H9 (cell line): ENCODE data around the gene MSI2. TPM values are rescaled to one million over a fixed set of nuclear protein-coding genes. Genes with fewer than 3 reads are reported as not detected.
A peak's percentile ranks its signal among the peaks of the same experiment; 100 is the strongest.

Experiments
- DNase-seq: peaks from one replicate; pipeline ENCODE4 v3.0.0-alpha.2; 2017
- H2AFZ ChIP-seq: one replicate; pipeline ENCODE4 v1.6.1; 2013; ENCODE audit warnings: mild to moderate bottlenecking, low read length, control low read depth, moderate library complexity
- H2AK5ac ChIP-seq: 2 replicates; pipeline ENCODE4 v1.6.1; 2013; ENCODE audit warnings: low read length, control low read depth, mixed read lengths; ENCODE audit not compliant: insufficient read length
- H2BK120ac ChIP-seq: one replicate; pipeline ENCODE4 v1.6.1; 2013; ENCODE audit warnings: low read depth, mild to moderate bottlenecking, low read length, control low read depth, inconsistent platforms; ENCODE audit not compliant: poor library complexity, severe bottlenecking
- H2BK12ac ChIP-seq: 2 replicates; pipeline ENCODE4 v1.6.1; 2013; ENCODE audit warnings: low read length, control low read depth, mixed read lengths, low read depth; ENCODE audit not compliant: insufficient read length
- H2BK15ac ChIP-seq: 2 replicates; pipeline ENCODE4 v1.6.1; 2013; ENCODE audit warnings: low read depth, low read length, control low read depth
- H2BK20ac ChIP-seq: one replicate; pipeline ENCODE4 v1.6.1; 2013; ENCODE audit warnings: low read depth, mild to moderate bottlenecking, low read length, control low read depth, inconsistent platforms; ENCODE audit not compliant: poor library complexity, severe bottlenecking
- H2BK5ac ChIP-seq: 2 replicates; pipeline ENCODE4 v1.6.1; 2013; ENCODE audit warnings: low read length, control low read depth, mixed read lengths; ENCODE audit not compliant: insufficient read length
- H3K14ac ChIP-seq: 2 replicates; pipeline ENCODE4 v1.6.1; 2013; ENCODE audit warnings: low read length, control low read depth; ENCODE audit not compliant: insufficient read depth
- H3K18ac ChIP-seq: 2 replicates; pipeline ENCODE4 v1.6.1; 2013; ENCODE audit warnings: low read depth, mild to moderate bottlenecking, mixed read lengths, low read length, control low read depth; ENCODE audit not compliant: insufficient read length
- H3K23ac ChIP-seq: 2 replicates; pipeline ENCODE4 v1.6.1; 2013; ENCODE audit warnings: low read length, control low read depth, mixed read lengths, low read depth; ENCODE audit not compliant: insufficient read length
- H3K23me2 ChIP-seq: 2 replicates; pipeline ENCODE4 v1.6.1; 2013; ENCODE audit warnings: low read depth, mild to moderate bottlenecking, mixed read lengths, low read length, control low read depth; ENCODE audit not compliant: insufficient read length, poor library complexity, severe bottlenecking
- H3K27ac ChIP-seq: 2 replicates; pipeline ENCODE4 v1.5.1; 2013; ENCODE audit warnings: low read length, control low read depth, mixed read lengths, low read depth; ENCODE audit not compliant: insufficient read length
- H3K27me3 ChIP-seq: 2 replicates; pipeline ENCODE4 v1.6.1; 2013; ENCODE audit warnings: low read length, control low read depth, inconsistent platforms; ENCODE audit not compliant: insufficient read depth
- H3K4ac ChIP-seq: 2 replicates; pipeline ENCODE4 v1.6.1; 2013; ENCODE audit warnings: low read depth, mild to moderate bottlenecking, control low read depth, inconsistent platforms, low read length, moderate library complexity
- H3K4me1 ChIP-seq: 2 replicates; pipeline ENCODE4 v1.6.1; 2013; ENCODE audit warnings: low read length, control low read depth, inconsistent platforms; ENCODE audit not compliant: insufficient read depth
- H3K4me2 ChIP-seq: 2 replicates; pipeline ENCODE4 v1.6.1; 2013; ENCODE audit warnings: low read length, control low read depth, mixed read lengths; ENCODE audit not compliant: insufficient read length, insufficient read depth
- H3K56ac ChIP-seq: 2 replicates; pipeline ENCODE4 v1.6.1; 2013; ENCODE audit warnings: low read depth, mild to moderate bottlenecking, mixed read lengths, low read length, control low read depth; ENCODE audit not compliant: insufficient read length
- H3K79me1 ChIP-seq: 2 replicates; pipeline ENCODE4 v1.6.1; 2013; ENCODE audit warnings: low read depth, mild to moderate bottlenecking, moderate library complexity, low read length, control low read depth, inconsistent platforms; ENCODE audit not compliant: insufficient read depth, poor library complexity, severe bottlenecking
- H3K79me2 ChIP-seq: 2 replicates; pipeline ENCODE4 v1.6.1; 2013; ENCODE audit warnings: low read length, control low read depth, inconsistent platforms; ENCODE audit not compliant: insufficient read depth
- H3K9ac ChIP-seq: 2 replicates; pipeline ENCODE4 v1.6.1; 2013; ENCODE audit warnings: low read length, control low read depth, mixed read lengths; ENCODE audit not compliant: insufficient read length; ENCODE audit errors: extremely low read depth
- H3K9me3 ChIP-seq: one replicate; pipeline ENCODE4 v1.6.1; 2013; ENCODE audit warnings: low read depth, low read length, inconsistent platforms; ENCODE audit not compliant: control insufficient read depth
- H3T11ph ChIP-seq: one replicate; pipeline ENCODE4 v1.6.1; 2013; ENCODE audit warnings: mild to moderate bottlenecking, low read length, control low read depth, inconsistent platforms
- H4K20me1 ChIP-seq: one replicate; pipeline ENCODE4 v1.6.1; 2013; ENCODE audit not compliant: control insufficient read depth, insufficient read length, insufficient read depth
- H4K5ac ChIP-seq: 2 replicates; pipeline ENCODE4 v1.6.1; 2013; ENCODE audit warnings: low read depth, mild to moderate bottlenecking, mixed read lengths, low read length, control low read depth; ENCODE audit not compliant: insufficient read length
- H4K8ac ChIP-seq: replicated peaks from 2 replicates; pipeline ENCODE4 v1.6.1; 2013; ENCODE audit warnings: low read length, control low read depth, mixed read lengths, low read depth; ENCODE audit not compliant: insufficient read length
- H4K91ac ChIP-seq: 2 replicates; pipeline ENCODE4 v1.6.1; 2013; ENCODE audit warnings: low read depth, mild to moderate bottlenecking, moderate library complexity, mixed read lengths, low read length, control low read depth; ENCODE audit not compliant: insufficient read length
- H3K27ac Mint-ChIP-seq, 3 experiments: 2 replicates in 2 of 3; 3 replicates in 1 of 3; pipeline ENCODE4 v1.8.0; 2020 to 2021; ENCODE audit warnings: mixed read lengths in 3 of 3, mild to moderate bottlenecking in 1 of 3, moderate library complexity in 1 of 3
- H3K27me3 Mint-ChIP-seq: 2 replicates; pipeline ENCODE4 v1.8.0; 2021; ENCODE audit warnings: low read depth, mild to moderate bottlenecking, moderate library complexity, mixed read lengths
- H3K36me3 Mint-ChIP-seq, 3 experiments: 2 replicates in 2 of 3; 3 replicates in 1 of 3; pipeline ENCODE4 v1.8.0; 2020 to 2021; ENCODE audit warnings: low read depth in 3 of 3, mixed read lengths in 3 of 3; ENCODE audit not compliant: insufficient read depth in 1 of 3
- H3K4me1 Mint-ChIP-seq, 2 experiments: 2 replicates each; pipeline ENCODE4 v1.8.0; 2020; ENCODE audit warnings: mixed read lengths in 2 of 2
- H3K4me3 Mint-ChIP-seq, 2 experiments: 2 replicates in 1 of 2; 3 replicates in 1 of 2; pipeline ENCODE4 v1.8.0; 2020 to 2021; ENCODE audit warnings: mild to moderate bottlenecking in 2 of 2, mixed read lengths in 2 of 2, moderate library complexity in 1 of 2
- H3K9me3 Mint-ChIP-seq, 2 experiments: 2 replicates in 1 of 2; 3 replicates in 1 of 2; pipeline ENCODE4 v1.8.0; 2020; ENCODE audit warnings: mild to moderate bottlenecking in 2 of 2, mixed read lengths in 2 of 2, moderate library complexity in 1 of 2
- WGBS: extraction: QIAGEN DNeasy Blood & Tissue Kit; methylation state at CpG from one replicate; pipeline ENCODE4 v1.1.7; 2013; ENCODE audit warnings: missing lambda C conversion rate, low lambda C conversion rate, mixed read lengths; ENCODE audit not compliant: insufficient read length; ENCODE audit errors: extremely low coverage; 5-methylcytosine and 5-hydroxymethylcytosine counted together
- total RNA-seq: library from RNA; stranded (reverse); gene quantifications from 2 replicates; pipeline ENCODE4 v1.2.1, GENCODE V29; 2021
- TF ChIP-seq, protein P1 (sequence below): fragments of 200-600 bp; sonication (generic); conservative IDR thresholded peaks from 3 replicates; pipeline ENCODE4 v1.8.0; 2021; ENCODE audit warnings: antibody characterized with exemption, mild to moderate bottlenecking

MSI2 gene
- total RNA-seq, 1 experiment from 2014 or later = 98.5 TPM

DNA sequence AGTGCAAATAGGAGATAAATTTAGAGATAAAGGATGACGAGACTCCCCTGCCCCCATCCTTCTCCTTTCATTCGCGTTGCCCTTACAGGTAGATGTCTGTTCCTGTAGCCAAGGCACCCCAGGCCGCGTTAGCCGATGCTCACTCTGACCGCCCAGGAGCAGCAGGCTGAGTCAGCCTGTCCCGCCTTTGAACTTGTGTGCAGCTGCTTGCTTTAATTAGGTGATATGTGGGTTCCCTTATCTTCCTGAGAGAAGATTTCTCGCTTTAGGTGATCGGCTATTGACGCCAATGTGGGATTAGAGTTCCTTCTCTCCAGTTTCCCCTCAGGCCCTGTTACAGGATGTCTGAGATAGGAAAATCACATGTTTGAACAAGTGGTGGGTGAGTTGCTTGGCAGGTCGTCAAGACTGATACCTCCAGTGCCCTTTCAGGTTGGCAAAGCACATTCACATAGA is 119.5 kb downstream of the MSI2 start:
- H3K36me3 Mint-ChIP-seq = peaks cover 21 to 32% (median 26%) of the 10 kb centered on the region in 3 experiments
- Histone ChIP-seq H4K20me1 (no peaks in the 10 kb centered on the region), H2BK20ac (no peak overlapping the region), H3K9ac (no peak overlapping the region), H2AFZ (no peak overlapping the region), H2BK15ac (no peak overlapping the region), H3K9me3 (peaks cover 6% of the 10 kb centered on the region), H3K27ac (no peak overlapping the region), H3K4me1 (peaks cover 5% of the 10 kb centered on the region; the same call in 1 of the 2 replicates), H2BK120ac (no peak overlapping the region), H4K8ac (no peak overlapping the region), H3K4me2 (no peak overlapping the region), H3K18ac (no peak overlapping the region), H2BK5ac (no peak overlapping the region), H3K23me2 (no peaks in the 10 kb centered on the region), H3K14ac (no peak overlapping the region), H3K56ac (no peak overlapping the region), H3K23ac (no peak overlapping the region), H3K27me3 (no peaks in the 10 kb centered on the region), H2BK12ac (no peak overlapping the region), H4K5ac (no peak overlapping the region), H3K79me2 (no peaks in the 10 kb centered on the region), H4K91ac (no peak overlapping the region), H2AK5ac (no peak overlapping the region), H3K79me1 (no peaks in the 10 kb centered on the region), H3K4ac (no peak overlapping the region), H3T11ph (no peak overlapping the region)
- H3K4me3 Mint-ChIP-seq = no peak overlapping the region
- H3K27ac Mint-ChIP-seq = peak overlapping the region in 1 of 3 experiments; percentile 75; a peak in 2 of 7 replicates
- H3K27me3 Mint-ChIP-seq = no peaks in the 10 kb centered on the region
- no CpG with 5 or more reads among the region's 12 CpGs for WGBS
- H3K4me1 Mint-ChIP-seq = peaks cover 30 to 32% of the 10 kb centered on the region in 2 experiments
- TF ChIP-seq, protein P1, sequence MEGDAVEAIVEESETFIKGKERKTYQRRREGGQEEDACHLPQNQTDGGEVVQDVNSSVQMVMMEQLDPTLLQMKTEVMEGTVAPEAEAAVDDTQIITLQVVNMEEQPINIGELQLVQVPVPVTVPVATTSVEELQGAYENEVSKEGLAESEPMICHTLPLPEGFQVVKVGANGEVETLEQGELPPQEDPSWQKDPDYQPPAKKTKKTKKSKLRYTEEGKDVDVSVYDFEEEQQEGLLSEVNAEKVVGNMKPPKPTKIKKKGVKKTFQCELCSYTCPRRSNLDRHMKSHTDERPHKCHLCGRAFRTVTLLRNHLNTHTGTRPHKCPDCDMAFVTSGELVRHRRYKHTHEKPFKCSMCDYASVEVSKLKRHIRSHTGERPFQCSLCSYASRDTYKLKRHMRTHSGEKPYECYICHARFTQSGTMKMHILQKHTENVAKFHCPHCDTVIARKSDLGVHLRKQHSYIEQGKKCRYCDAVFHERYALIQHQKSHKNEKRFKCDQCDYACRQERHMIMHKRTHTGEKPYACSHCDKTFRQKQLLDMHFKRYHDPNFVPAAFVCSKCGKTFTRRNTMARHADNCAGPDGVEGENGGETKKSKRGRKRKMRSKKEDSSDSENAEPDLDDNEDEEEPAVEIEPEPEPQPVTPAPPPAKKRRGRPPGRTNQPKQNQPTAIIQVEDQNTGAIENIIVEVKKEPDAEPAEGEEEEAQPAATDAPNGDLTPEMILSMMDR = no peak
- no peak for DNase-seq
- peaks cover 9 to 13% of the 10 kb centered on the region in 2 experiments; a peak in 3 of 5 replicates for H3K9me3 Mint-ChIP-seq
